Right atrium auricular region (tissue), 2 donors: Measurements from ENCODE around the gene ATP2A3. TPM values are rescaled to one million over a fixed set of nuclear protein-coding genes. Genes with fewer than 3 reads are reported as not detected.

Experiments
- DNase-seq: peaks from one replicate; pipeline ENCODE4 v3.0.0-alpha.2; 2019; ENCODE audit warnings: low spot score
- H3K27ac ChIP-seq, 2 donors: fragments of 200-600 bp; sonication (generic); 1 replicate in 1 of 2; 2 replicates in 1 of 2; pipeline ENCODE4 v1.5.1; 2016 to 2019
- H3K27me3 ChIP-seq, 2 donors: fragments of 200-600 bp; sonication (generic); one replicate each; pipeline versions ENCODE4 v1.5.1 to v1.6.0; 2017 to 2019
- H3K36me3 ChIP-seq: fragments of 200-600 bp; sonication (generic); one replicate; pipeline ENCODE4 v1.5.1; 2016
- H3K4me1 ChIP-seq, 2 donors: fragments of 200-600 bp; sonication (generic); one replicate each; pipeline versions ENCODE4 v1.5.1 to v1.6.0; 2017 to 2019
- H3K4me3 ChIP-seq, 2 donors: fragments of 200-600 bp; sonication (generic); 1 replicate in 1 of 2; 2 replicates in 1 of 2; pipeline ENCODE4 v1.5.1; 2017 to 2019; ENCODE audit warnings: mild to moderate bottlenecking in 1 of 2, moderate library complexity in 1 of 2
- H3K9me3 ChIP-seq, 2 donors: fragments of 200-600 bp; sonication (generic); one replicate each; pipeline ENCODE4 v1.5.1; 2019
- CTCF ChIP-seq, 2 donors: fragments of 200-600 bp; sonication (generic); IDR thresholded peaks; one replicate each; pipeline ENCODE4 v1.5.1; 2019; ENCODE audit warnings: antibody characterized with exemption in 2 of 2
- total RNA-seq, 2 donors: library from RNA; depleted of rRNA; stranded (reverse); fragments of >200 nt; gene quantifications; one replicate each; pipeline ENCODE4 v1.1.0, GENCODE V29; 2016

The ATP2A3 gene
- total RNA-seq, 2 donors from 2014 or later = 5.5 to 12.2 TPM

- TF ChIP-seq CTCF (IDR thresholded peaks at IDR 0.05) = no peak
- H3K36me3 ChIP-seq = no peaks in the 10 kb centered on the region
- no peaks in the 10 kb centered on the region for H3K27me3 ChIP-seq
- no peak for DNase-seq
- H3K4me3 ChIP-seq = no peak overlapping the region
- H3K4me1 ChIP-seq = peaks cover 0 to 24% of the 10 kb centered on the region in 2 donors
- peak overlapping the region in 1 of 2 donors; percentile 11 for H3K27ac ChIP-seq
- H3K9me3 ChIP-seq = no peaks in the 10 kb centered on the region
Measured at GRCh38 chr17:3911271-3912053, 52.8 kb downstream of the ATP2A3 start.

DNA sequence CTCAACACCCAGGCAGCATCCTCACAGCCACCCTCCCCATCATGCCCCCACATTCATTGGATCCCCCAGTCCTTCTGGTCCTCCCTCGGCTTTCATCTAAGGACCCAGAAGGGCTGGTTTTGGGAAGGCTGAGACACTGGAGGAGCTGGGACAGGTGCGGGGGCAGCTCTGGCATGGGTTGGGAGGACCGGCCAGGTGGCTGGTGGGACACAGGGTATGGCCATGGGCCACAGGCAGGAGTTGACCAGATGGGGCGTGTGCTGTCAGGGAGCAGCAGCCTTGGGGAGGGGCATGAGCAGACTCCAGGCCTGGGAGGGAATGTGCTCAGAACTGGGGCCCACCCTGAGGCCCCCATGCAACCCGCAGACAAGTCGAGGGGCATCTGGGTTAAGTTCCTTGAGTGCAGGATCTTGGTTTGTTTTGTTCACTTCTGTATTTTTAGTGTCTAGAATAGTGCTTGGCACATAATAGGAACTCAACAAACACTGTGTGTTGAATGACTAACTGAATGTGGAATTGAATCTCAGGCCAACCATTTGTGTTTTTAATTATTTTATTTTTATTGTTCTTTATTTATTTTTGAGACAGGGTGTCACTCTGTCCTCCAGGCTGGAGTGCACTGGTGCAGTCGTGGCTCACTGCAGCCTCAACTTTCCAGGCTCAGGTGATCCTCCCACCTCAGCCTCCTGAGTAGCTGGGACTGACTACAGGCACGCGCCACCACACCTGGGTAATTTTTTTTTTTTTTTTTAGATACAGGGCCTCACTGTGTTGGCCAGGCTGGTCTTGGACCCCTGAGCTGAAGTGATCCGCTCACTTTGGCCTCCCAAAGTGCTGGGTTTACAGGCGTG lies 53.6 kb downstream of the ATP2A3 start:
- no peak overlapping the region for H3K27ac ChIP-seq
- H3K27me3 ChIP-seq = no peaks in the 10 kb centered on the region
- H3K4me3 ChIP-seq = no peak overlapping the region
- TF ChIP-seq CTCF (IDR thresholded peaks at IDR 0.05) = no peak
- H3K9me3 ChIP-seq = no peaks in the 10 kb centered on the region
- H3K4me1 ChIP-seq = peaks cover 0 to 17% of the 10 kb centered on the region in 2 donors
- no peaks in the 10 kb centered on the region for H3K36me3 ChIP-seq
- no peak for DNase-seq

GRCh38 chr17:3909257-3909656 lies 55.0 kb downstream of the ATP2A3 start:
- no peak overlapping the region for H3K4me3 ChIP-seq
- TF ChIP-seq CTCF (IDR thresholded peaks at IDR 0.05) = no peak
- no peaks in the 10 kb centered on the region for H3K27me3 ChIP-seq
- DNase-seq = no peak
- H3K27ac ChIP-seq = no peak overlapping the region
- H3K4me1 ChIP-seq = peaks cover 0 to 17% of the 10 kb centered on the region in 2 donors
- no peaks in the 10 kb centered on the region for H3K36me3 ChIP-seq
- H3K9me3 ChIP-seq = no peaks in the 10 kb centered on the region

DNA sequence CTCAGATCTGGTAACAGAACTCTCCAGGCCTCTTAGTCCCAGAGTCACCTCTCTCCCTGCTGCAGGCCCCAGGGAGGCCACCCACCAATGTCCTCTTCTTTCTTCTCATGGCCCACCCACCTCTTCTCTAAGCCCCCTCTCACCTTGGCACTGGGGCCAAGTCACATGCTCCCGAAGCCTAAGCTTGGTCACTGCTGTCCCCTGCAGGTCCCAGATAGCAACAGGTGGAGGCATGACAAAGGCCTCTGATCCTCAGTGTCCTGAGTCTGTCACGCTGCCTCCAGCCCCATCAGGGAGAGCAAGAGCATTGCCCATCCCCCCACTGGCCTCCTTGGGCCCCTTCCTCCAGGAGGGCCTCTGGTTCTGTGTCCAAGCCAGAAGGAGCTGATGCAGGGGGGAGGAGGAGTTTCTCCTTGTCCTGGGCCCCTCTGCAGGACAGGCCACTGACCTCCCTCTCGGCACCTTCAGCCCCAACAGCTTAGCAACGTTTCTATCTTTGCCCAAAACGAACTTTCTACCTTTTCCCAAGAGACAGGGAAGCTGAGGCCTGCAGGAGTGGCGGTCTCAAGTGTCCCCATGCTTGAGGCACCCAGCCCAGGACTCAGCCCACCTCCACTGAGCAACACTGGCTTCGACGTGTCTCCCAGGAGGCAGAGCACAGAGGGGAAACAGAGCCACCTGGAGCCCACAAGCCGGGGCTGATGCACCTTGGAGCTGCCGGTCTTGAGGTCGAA lies 56.6 kb downstream of the ATP2A3 start:
- Histone ChIP-seq H3K4me1 (peaks cover 0 to 18% of the 10 kb centered on the region in 2 donors), H3K27ac (no peak overlapping the region), H3K4me3 (no peak overlapping the region), H3K36me3 (no peaks in the 10 kb centered on the region), H3K27me3 (no peaks in the 10 kb centered on the region), H3K9me3 (no peaks in the 10 kb centered on the region)
- DNase-seq = no peak
- TF ChIP-seq CTCF (IDR thresholded peaks at IDR 0.05) = peak in 1 of 2 donors; percentile 58

- TF ChIP-seq CTCF (IDR thresholded peaks at IDR 0.05) = no peak
Measured at GRCh38 chr17:3906881-3907280, 57.4 kb downstream of the ATP2A3 start.

More at GRCh38 chr17:3906881-3907280, 57.4 kb downstream of the ATP2A3 start:
- no peak overlapping the region for H3K27ac ChIP-seq
- DNase-seq = no peak
- no peaks in the 10 kb centered on the region for H3K27me3 ChIP-seq
- H3K36me3 ChIP-seq = no peaks in the 10 kb centered on the region
- no peak overlapping the region for H3K4me3 ChIP-seq
- peaks cover 0 to 18% of the 10 kb centered on the region in 2 donors for H3K4me1 ChIP-seq
- no peaks in the 10 kb centered on the region for H3K9me3 ChIP-seq
